Testis (tissue), 2 donors: ENCODE data around the gene PPFIBP2.

Experiments
- POLR2A ChIP-seq: fragments of 450-650 bp; IDR thresholded peaks from one replicate; pipeline ENCODE4 v1.6.1; 2017; ENCODE audit warnings: antibody characterized with exemption, mild to moderate bottlenecking, moderate library complexity
- TF ChIP-seq, protein P1 (sequence below), 3 experiments: fragments of 450-650 bp in 2 of 3; fragments of 200-600 bp in 1 of 3; sonication (generic) in 1 of 3; IDR thresholded peaks; one replicate each; pipeline ENCODE4 v1.5.1; 2016 to 2019; ENCODE audit warnings: antibody characterized with exemption in 3 of 3, mild to moderate bottlenecking in 2 of 3, moderate library complexity in 1 of 3

DNA sequence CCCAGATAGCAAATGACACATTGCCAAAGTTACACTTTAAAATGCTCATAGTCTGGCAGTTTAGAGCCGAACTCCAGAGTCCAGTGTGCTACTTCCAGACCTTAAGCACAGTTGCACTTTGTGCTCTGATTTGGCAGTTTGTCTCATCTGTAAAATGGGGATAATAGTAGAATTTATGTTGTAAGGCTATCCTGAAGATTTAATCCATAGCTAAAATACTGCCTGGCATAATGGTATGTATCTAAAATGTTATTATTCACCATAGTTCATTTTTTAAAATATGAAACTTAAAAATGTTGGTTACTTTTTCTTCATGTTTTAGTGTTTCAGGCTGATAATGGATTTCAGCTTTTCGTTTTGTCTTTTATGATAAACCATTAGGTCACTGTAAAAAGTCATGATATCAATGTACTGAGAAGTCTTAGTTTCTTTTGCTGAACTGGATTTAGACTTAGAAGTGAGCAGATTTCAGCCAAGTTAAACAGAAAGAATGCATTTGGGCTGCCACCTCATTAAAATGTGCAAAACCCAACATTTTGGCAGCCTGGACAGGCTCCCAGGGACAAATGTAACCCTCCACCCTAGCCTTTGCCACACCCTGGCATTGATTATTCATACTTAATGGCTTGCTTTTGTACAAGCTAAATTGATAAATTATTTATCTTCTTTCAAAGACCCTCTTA, 27.6 kb upstream of the PPFIBP2 start:
- TF ChIP-seq POLR2A = no peak
- TF ChIP-seq, protein P1, sequence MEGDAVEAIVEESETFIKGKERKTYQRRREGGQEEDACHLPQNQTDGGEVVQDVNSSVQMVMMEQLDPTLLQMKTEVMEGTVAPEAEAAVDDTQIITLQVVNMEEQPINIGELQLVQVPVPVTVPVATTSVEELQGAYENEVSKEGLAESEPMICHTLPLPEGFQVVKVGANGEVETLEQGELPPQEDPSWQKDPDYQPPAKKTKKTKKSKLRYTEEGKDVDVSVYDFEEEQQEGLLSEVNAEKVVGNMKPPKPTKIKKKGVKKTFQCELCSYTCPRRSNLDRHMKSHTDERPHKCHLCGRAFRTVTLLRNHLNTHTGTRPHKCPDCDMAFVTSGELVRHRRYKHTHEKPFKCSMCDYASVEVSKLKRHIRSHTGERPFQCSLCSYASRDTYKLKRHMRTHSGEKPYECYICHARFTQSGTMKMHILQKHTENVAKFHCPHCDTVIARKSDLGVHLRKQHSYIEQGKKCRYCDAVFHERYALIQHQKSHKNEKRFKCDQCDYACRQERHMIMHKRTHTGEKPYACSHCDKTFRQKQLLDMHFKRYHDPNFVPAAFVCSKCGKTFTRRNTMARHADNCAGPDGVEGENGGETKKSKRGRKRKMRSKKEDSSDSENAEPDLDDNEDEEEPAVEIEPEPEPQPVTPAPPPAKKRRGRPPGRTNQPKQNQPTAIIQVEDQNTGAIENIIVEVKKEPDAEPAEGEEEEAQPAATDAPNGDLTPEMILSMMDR (IDR thresholded peaks at IDR 0.05) = no peak
